Spleen (tissue), 7 donors: ENCODE results near the gene PRTG.

ENCODE experiments used
- POLR2A ChIP-seq, 3 donors: fragments of 450-650 bp; IDR thresholded peaks; one replicate each; pipeline ENCODE4 v1.5.1; 2017; ENCODE audit warnings: antibody characterized with exemption in 3 of 3, mild to moderate bottlenecking in 1 of 3
- POLR2AphosphoS5 ChIP-seq, 3 donors: sonication (generic); formaldehyde crosslinking; IDR thresholded peaks; one replicate each; pipeline ENCODE4 v1.5.1; 2017; ENCODE audit warnings: antibody characterized with exemption in 3 of 3
- TF ChIP-seq, protein P1 (sequence below), 11 experiments: fragments of 200-600 bp in 7 of 11; fragments of 450-650 bp in 4 of 11; sonication (generic) in 4 of 11; IDR thresholded peaks in 8 of 11; conservative IDR thresholded peaks in 3 of 11; 1 replicate in 7 of 11; 2 replicates in 4 of 11; pipeline versions ENCODE4 v1.4.0 to v1.8.0; 2016 to 2021; ENCODE audit warnings: antibody characterized with exemption in 11 of 11, inconsistent platforms in 4 of 11, mild to moderate bottlenecking in 1 of 11
- donor health status: DM: no; HTN: no; CAD: no; lungs with moderate emphysema.
- donor health status: DM: no; HTN: no; CAD: no.
- donor health status: DM: no; HTN: no; CAD: no.

DNA sequence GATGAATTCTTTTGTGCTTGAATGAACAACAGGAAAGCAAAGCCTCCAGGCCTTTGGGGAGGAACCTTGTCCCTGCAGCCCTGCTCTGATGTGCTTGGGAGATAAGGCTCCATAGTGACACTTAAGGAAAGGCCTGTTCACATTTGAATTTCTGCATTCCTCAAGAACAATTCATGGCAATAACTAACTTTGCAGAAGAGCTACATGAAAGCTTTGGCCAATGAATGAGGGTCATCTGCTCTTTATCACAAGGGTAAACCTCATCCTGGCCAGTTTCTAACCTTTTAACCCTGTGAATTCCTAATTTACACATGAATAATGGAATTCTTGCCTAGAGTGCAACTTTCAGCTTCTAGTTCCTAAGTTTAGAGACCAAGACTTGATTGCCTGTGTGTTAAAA, 5.6 kb downstream of the PRTG start:
- TF ChIP-seq, protein P1, sequence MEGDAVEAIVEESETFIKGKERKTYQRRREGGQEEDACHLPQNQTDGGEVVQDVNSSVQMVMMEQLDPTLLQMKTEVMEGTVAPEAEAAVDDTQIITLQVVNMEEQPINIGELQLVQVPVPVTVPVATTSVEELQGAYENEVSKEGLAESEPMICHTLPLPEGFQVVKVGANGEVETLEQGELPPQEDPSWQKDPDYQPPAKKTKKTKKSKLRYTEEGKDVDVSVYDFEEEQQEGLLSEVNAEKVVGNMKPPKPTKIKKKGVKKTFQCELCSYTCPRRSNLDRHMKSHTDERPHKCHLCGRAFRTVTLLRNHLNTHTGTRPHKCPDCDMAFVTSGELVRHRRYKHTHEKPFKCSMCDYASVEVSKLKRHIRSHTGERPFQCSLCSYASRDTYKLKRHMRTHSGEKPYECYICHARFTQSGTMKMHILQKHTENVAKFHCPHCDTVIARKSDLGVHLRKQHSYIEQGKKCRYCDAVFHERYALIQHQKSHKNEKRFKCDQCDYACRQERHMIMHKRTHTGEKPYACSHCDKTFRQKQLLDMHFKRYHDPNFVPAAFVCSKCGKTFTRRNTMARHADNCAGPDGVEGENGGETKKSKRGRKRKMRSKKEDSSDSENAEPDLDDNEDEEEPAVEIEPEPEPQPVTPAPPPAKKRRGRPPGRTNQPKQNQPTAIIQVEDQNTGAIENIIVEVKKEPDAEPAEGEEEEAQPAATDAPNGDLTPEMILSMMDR (IDR thresholded peaks at IDR 0.05 in 8 of 11, conservative IDR thresholded peaks at IDR 0.05 in 3 of 11) = no peak
- no peak for TF ChIP-seq POLR2AphosphoS5 (IDR thresholded peaks at IDR 0.05)
- TF ChIP-seq POLR2A (IDR thresholded peaks at IDR 0.05) = no peak
